Activated T-cell treated with anti-CD3 and anti-CD28 coated beads for 24 hours (primary cell): ENCODE results near the gene CAPN12.
"Not testable (repeated sequence)": the region's sequence is repeated elsewhere in the genome, so short reads cannot be mapped to it uniquely, and the experiment has no call there.

ENCODE experiments used
- DNase-seq: peaks from one replicate; pipeline ENCODE4 v3.0.0-alpha.2; 2020; ENCODE audit warnings: low read depth

The CAPN12 gene

GRCh38 chr19:38770228-38770948 lies 26.1 kb upstream of the CAPN12 start:
- DNase-seq: not testable (repeated sequence)

- peak; percentile 78 for DNase-seq
Observed at GRCh38 chr19:38769635-38770211, 25.4 kb upstream of the CAPN12 start.

GRCh38 chr19:38766276-38767047 lies 22.2 kb upstream of the CAPN12 start:
- DNase-seq: no peak

- DNase-seq: no peak
Observed at GRCh38 chr19:38765214-38765613, 20.9 kb upstream of the CAPN12 start.

- DNase-seq: no peak
Observed at GRCh38 chr19:38763795-38764220, 19.5 kb upstream of the CAPN12 start.

GRCh38 chr19:38761884-38762389 lies 17.7 kb upstream of the CAPN12 start:
- DNase-seq: not testable (repeated sequence)

GRCh38 chr19:38760805-38761517 lies 16.7 kb upstream of the CAPN12 start:
- not testable (repeated sequence) for DNase-seq

- no peak for DNase-seq
Observed at GRCh38 chr19:38759590-38760003, 15.3 kb upstream of the CAPN12 start.

GRCh38 chr19:38754196-38754595 lies 9.9 kb upstream of the CAPN12 start:
- DNase-seq: not testable (repeated sequence)

GRCh38 chr19:38753783-38754182 lies 9.5 kb upstream of the CAPN12 start:
- DNase-seq: not testable (repeated sequence)

- DNase-seq: no peak
Observed at GRCh38 chr19:38745316-38745715, 1.0 kb upstream of the CAPN12 start.

- DNase-seq: no peak
Observed at GRCh38 chr19:38744874-38745273, 600 bp upstream of the CAPN12 start.

- DNase-seq: no peak
Observed at GRCh38 chr19:38743394-38744297, 628 bp downstream of the CAPN12 start.

- no peak for DNase-seq
Observed at GRCh38 chr19:38742906-38743305, 1.4 kb downstream of the CAPN12 start.

- DNase-seq: no peak
Observed at GRCh38 chr19:38742296-38742695, 2.0 kb downstream of the CAPN12 start.

GRCh38 chr19:38741670-38742069 lies 2.6 kb downstream of the CAPN12 start:
- DNase-seq: no peak

- DNase-seq: no peak
Observed at GRCh38 chr19:38740932-38741331, 3.3 kb downstream of the CAPN12 start.

GRCh38 chr19:38740257-38740592 lies 4.0 kb downstream of the CAPN12 start:
- DNase-seq: no peak

- DNase-seq: no peak
Observed at GRCh38 chr19:38739440-38740256, 4.6 kb downstream of the CAPN12 start.
